ENCODE results near the gene CFAP54.

The CFAP54 gene

GRCh38 chr12:96892104-96892503 lies 402.7 kb downstream of the CFAP54 start:
- DNase-seq (ENCODE audit: low spot score): no peak

GRCh38 chr12:96897421-96897820 lies 408.0 kb downstream of the CFAP54 start:
- no peak for DNase-seq (ENCODE audit: low spot score)

GRCh38 chr12:96901175-96901574 lies 411.8 kb downstream of the CFAP54 start:
- DNase-seq (ENCODE audit: low spot score): no peak

- DNase-seq (ENCODE audit: low spot score): no peak
Measured at GRCh38 chr12:96902076-96902475, 412.7 kb downstream of the CFAP54 start.

GRCh38 chr12:96906498-96906848 lies 417.1 kb downstream of the CFAP54 start:
- DNase-seq (ENCODE audit: low spot score): no peak

GRCh38 chr12:96906849-96907670 lies 417.7 kb downstream of the CFAP54 start, which contains the start of gene NEDD1:
Gene NEDD1 (plus strand): TSS chr12:96907257. CDS start chr12:96909760, 2,503 bp downstream.
- DNase-seq (ENCODE audit: low spot score): peak; percentile 92

GRCh38 chr12:96907671-96908422 lies 418.5 kb downstream of the CFAP54 start:
- peak; percentile 32 for DNase-seq (ENCODE audit: low spot score)

GRCh38 chr12:96908423-96908675 lies 419.0 kb downstream of the CFAP54 start:
- DNase-seq (ENCODE audit: low spot score): no peak

- DNase-seq (ENCODE audit: low spot score): no peak
Measured at GRCh38 chr12:96912261-96912660, 422.9 kb downstream of the CFAP54 start.

- DNase-seq (ENCODE audit: low spot score): no peak
Measured at GRCh38 chr12:96912943-96913342, 423.6 kb downstream of the CFAP54 start.

- no peak for DNase-seq (ENCODE audit: low spot score)
Measured at GRCh38 chr12:96919510-96920210, 430.3 kb downstream of the CFAP54 start.

All from LoVo (cell line).